Prostate gland (tissue), 2 donors: Measurements from ENCODE around the gene RETN. TPM values are rescaled to one million over a fixed set of nuclear protein-coding genes. Genes with fewer than 3 reads are reported as not detected.

Experiments
- DNase-seq: peaks from one replicate; pipeline ENCODE4 v3.0.0-alpha.2; 2019; ENCODE audit warnings: low spot score
- H3K27ac ChIP-seq, 2 donors: fragments of 200-600 bp; sonication (generic); 2 replicates each; pipeline ENCODE4 v1.5.1; 2017 to 2019
- H3K27me3 ChIP-seq: fragments of 200-600 bp; sonication (generic); replicated peaks from 2 replicates; pipeline ENCODE4 v1.5.1; 2019; ENCODE audit not compliant: insufficient read depth
- H3K36me3 ChIP-seq, 2 donors: fragments of 200-600 bp; sonication (generic); 1 replicate in 1 of 2; 2 replicates in 1 of 2; pipeline versions ENCODE4 v1.5.1 to v1.8.1; 2017 to 2019
- H3K4me1 ChIP-seq: fragments of 200-600 bp; sonication (generic); replicated peaks from 2 replicates; pipeline ENCODE4 v1.5.1; 2019
- H3K4me3 ChIP-seq, 2 donors: fragments of 200-600 bp; sonication (generic); 2 replicates each; pipeline ENCODE4 v1.5.1; 2017 to 2019
- H3K9me3 ChIP-seq: fragments of 200-600 bp; sonication (generic); 2 replicates; pipeline ENCODE4 v1.5.1; 2017
- POLR2A ChIP-seq: fragments of 450-650 bp; IDR thresholded peaks from one replicate; pipeline ENCODE4 v1.6.1; 2016; ENCODE audit warnings: antibody characterized with exemption, mild to moderate bottlenecking
- POLR2AphosphoS5 ChIP-seq: sonication (generic); formaldehyde crosslinking; IDR thresholded peaks from one replicate; pipeline ENCODE4 v1.6.1; 2017; ENCODE audit warnings: antibody characterized with exemption
- WGBS: methylation state at CpG from one replicate; pipeline ENCODE4 v1.1.5; 2018; 5-methylcytosine and 5-hydroxymethylcytosine counted together
- intact Hi-C: fragments of 100-400 bp; cut with DNase I; formaldehyde crosslinking; loops from one replicate; pipeline ENCODE4 v1.14.2; 2022
- total RNA-seq, 2 donors: library from RNA; depleted of rRNA; stranded (reverse); fragments of >200 nt; gene quantifications; one replicate each; pipeline ENCODE4 v1.1.0, GENCODE V29; 2016
- TF ChIP-seq, protein P1 (sequence below), 4 experiments: fragments of 200-600 bp in 2 of 4; fragments of 450-650 bp in 2 of 4; sonication (generic) in 2 of 4; IDR thresholded peaks; 1 replicate in 3 of 4; 2 replicates in 1 of 4; pipeline ENCODE4 v1.5.1; 2016 to 2019; ENCODE audit warnings: antibody characterized with exemption in 4 of 4, mild to moderate bottlenecking in 2 of 4, moderate library complexity in 2 of 4

The RETN gene
- total RNA-seq, 2 donors from 2014 or later = not detected

DNA sequence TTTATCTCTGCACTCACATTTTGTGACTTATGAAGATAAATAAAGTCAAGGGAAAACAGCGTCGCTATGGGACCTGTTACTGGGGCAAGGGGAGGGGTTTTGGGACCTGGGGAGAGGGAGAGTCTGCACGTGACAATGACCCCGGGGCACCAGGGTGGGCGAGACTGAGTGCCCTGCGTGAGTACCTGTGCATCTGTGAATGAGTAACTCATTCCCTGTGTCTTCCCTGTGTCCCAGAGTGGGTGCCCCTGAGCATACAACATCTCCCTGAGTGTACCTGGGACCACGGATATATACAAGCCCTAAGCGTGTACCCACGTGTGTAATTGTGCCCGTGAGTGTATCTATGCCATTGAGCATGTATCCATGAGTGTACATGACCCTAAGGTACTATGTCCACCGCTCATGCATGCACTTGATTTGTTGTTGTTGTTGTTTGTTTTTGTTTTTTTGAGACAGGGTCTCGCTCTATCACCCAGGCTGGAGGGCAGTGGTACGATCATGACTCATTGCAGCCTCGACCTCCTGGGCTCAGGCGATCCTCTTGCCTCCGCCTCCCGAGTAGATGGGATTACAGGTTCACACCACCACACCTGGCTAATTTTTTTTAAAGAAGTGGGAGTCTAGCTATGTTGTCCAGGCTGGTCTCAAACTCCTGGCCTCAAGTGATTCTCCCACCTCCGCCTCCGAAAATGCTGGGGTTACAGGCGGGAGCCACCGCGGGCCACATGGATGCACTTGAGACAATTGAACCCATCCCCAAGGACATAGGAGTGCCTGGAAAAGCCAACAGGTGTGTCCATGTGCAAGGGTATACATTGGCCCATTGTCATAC, 11.1 kb downstream of the RETN start:
- H3K4me1 ChIP-seq = no peaks in the 10 kb centered on the region
- H3K27me3 ChIP-seq = no peaks in the 10 kb centered on the region
- DNase-seq = no peak
- peak overlapping the region; percentile 100 for H3K4me3 ChIP-seq
- no peak overlapping the region for H3K27ac ChIP-seq
- H3K36me3 ChIP-seq = peaks cover 0 to 10% of the 10 kb centered on the region in 2 donors
- no peaks in the 10 kb centered on the region for H3K9me3 ChIP-seq
- intact Hi-C loops = loop anchor here (5.0 kb wide), 1 partner anchor 323 kb away; no protein-coding TSS in a partner anchor
- 42% methylated on average over 22 of the region's 22 CpGs for WGBS
- TF ChIP-seq POLR2A (no peak), POLR2AphosphoS5 (no peak)
- TF ChIP-seq, protein P1, sequence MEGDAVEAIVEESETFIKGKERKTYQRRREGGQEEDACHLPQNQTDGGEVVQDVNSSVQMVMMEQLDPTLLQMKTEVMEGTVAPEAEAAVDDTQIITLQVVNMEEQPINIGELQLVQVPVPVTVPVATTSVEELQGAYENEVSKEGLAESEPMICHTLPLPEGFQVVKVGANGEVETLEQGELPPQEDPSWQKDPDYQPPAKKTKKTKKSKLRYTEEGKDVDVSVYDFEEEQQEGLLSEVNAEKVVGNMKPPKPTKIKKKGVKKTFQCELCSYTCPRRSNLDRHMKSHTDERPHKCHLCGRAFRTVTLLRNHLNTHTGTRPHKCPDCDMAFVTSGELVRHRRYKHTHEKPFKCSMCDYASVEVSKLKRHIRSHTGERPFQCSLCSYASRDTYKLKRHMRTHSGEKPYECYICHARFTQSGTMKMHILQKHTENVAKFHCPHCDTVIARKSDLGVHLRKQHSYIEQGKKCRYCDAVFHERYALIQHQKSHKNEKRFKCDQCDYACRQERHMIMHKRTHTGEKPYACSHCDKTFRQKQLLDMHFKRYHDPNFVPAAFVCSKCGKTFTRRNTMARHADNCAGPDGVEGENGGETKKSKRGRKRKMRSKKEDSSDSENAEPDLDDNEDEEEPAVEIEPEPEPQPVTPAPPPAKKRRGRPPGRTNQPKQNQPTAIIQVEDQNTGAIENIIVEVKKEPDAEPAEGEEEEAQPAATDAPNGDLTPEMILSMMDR (IDR thresholded peaks at IDR 0.05) = no peak

DNA sequence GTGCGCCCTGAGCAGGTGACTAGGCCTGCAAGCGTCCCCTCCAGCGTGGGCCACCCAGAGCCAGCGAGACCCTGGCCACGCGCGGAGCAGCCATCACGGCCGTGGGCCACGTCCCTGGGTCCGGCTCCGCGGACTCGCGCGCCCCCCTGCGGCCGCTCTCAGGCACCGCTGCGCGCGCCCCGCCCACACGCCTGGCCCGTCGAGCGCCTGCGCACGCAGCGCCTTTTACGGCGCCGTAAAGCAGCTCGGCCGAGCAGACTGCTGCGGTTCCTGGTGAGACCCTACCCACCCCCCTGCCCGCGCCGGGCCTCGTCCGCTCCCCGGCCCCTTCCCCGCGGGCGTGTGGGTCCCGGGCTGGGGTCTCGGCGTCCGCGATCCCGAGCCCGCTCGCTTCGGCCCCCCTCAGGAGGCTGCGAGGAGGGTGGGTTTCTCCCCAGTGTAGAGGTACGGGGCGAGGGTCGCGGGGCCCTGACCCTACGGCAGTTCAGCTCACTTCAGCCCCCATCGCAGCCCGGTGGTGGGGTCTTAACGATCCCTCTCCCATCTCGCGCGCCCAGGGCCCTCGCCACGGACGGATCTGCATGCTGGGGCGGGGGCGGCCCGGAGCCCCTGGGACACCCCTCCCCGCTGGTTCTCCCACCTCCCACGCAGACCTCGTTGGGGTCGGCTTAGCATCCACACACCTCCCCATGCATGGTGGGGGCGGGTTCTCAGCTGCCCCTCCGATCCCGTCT, 11.9 kb downstream of the RETN start, which contains the start of gene TRAPPC5:
Gene TRAPPC5 (plus strand): TSS at position 228 of the 734 bp plus-strand sequence. CDS start 1,421 bp downstream, outside the sequence.
- intact Hi-C loops = no loop called here
- Histone ChIP-seq H3K27me3 (no peaks in the 10 kb centered on the region), H3K9me3 (no peaks in the 10 kb centered on the region), H3K4me1 (no peaks in the 10 kb centered on the region), H3K36me3 (peaks cover 0 to 10% of the 10 kb centered on the region in 2 donors), H3K4me3 (peak within 1 kb of the TSS; percentile 100), H3K27ac (peak within 1 kb of the TSS; percentile 90 to 91)
- under 1% methylated on average over 45 of the region's 79 CpGs for WGBS
- TF ChIP-seq POLR2AphosphoS5 (peak; percentile 79), POLR2A (peak; percentile 78)
- TF ChIP-seq, protein P1 (IDR thresholded peaks at IDR 0.05) = peak; percentile 93 to 100 (median 98)
- DNase-seq = peak; percentile 78

DNA sequence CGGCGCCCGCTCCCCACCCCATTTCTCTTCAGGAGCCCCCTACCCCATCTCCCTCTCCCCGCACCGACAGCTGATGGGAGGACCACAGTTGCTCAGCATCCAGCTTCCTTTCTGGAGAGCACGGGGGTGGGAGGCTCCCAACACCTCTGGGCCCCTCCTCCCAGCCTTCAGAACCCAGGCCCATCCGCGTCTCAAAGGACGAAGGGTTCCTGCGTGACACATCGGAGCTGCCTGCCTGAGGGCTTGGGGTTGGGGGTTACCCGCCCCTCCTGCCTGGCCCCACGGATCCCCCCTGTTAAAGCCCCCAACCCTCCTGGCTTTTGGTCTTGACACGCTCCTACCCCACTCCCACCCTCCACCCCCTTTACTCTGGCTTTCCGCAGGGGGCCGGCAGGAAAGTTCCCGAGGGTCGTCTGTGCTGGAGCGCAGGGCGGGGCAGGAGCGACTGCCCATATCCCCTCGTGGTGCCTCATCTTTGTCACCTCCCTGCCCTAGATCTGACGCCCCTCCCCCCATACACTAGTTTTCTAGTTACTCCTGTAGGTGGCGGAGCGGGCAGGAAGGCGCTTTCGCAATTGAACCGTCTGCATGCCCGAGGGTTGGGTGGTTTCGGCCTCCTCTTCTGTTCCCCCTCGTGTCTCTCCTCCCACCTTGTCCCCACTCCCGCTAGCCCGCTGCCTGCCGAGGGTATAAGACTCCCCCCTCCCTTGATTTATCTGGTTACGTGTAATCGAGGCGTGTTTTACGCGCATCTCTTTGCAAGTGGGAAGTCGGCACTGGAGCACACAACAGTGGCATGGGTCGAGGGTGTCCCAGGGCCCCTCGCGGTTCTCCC, 12.7 kb downstream of the RETN start:
- H3K27me3 ChIP-seq = no peaks in the 10 kb centered on the region
- intact Hi-C loops = no loop called here
- no peaks in the 10 kb centered on the region for H3K4me1 ChIP-seq
- TF ChIP-seq, protein P1 (IDR thresholded peaks at IDR 0.05) = peak in 3 of 4 experiments; percentile 42 to 69 (median 61)
- TF ChIP-seq POLR2AphosphoS5 (peak; percentile 67), POLR2A (no peak)
- H3K27ac ChIP-seq = peak overlapping the region; percentile 90 to 91
- peaks cover 0 to 10% of the 10 kb centered on the region in 2 donors for H3K36me3 ChIP-seq
- no peaks in the 10 kb centered on the region for H3K9me3 ChIP-seq
- WGBS = 8% methylated on average over 40 of the region's 43 CpGs
- peak; percentile 69 for DNase-seq
- peak overlapping the region; percentile 100 for H3K4me3 ChIP-seq

DNA sequence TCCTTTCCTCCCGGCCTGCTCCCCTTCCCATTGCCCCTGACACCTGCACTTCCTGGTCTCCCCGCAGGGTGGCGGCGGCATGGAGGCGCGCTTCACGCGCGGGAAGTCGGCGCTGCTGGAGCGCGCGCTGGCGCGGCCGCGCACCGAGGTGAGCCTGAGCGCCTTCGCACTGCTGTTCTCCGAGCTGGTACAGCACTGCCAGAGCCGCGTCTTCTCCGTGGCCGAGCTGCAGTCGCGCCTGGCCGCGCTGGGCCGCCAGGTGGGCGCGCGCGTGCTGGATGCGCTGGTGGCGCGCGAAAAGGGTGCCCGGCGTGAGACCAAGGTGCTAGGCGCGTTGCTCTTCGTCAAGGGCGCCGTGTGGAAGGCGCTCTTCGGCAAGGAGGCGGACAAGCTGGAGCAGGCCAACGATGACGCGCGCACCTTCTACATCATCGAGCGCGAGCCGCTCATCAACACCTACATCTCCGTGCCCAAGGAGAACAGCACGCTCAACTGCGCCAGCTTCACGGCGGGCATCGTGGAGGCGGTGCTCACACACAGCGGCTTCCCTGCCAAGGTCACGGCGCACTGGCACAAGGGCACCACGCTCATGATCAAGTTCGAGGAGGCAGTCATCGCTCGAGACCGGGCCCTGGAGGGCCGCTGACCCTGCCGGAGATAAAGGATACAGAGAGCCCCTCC, 13.5 kb downstream of the RETN start:
- intact Hi-C loops = no loop called here
- WGBS = 84% methylated on average over 69 of the region's 74 CpGs
- DNase-seq = no peak

More for the DNA sequence above, 13.5 kb downstream of the RETN start:
- H3K9me3 ChIP-seq = no peaks in the 10 kb centered on the region
- no peak overlapping the region for H3K27ac ChIP-seq
- TF ChIP-seq POLR2AphosphoS5 = no peak
- TF ChIP-seq, protein P1 (IDR thresholded peaks at IDR 0.05) = no peak
- no peak for TF ChIP-seq POLR2A
- H3K4me3 ChIP-seq = peak overlapping the region; percentile 100
- peaks cover 0 to 10% of the 10 kb centered on the region in 2 donors for H3K36me3 ChIP-seq
- no peaks in the 10 kb centered on the region for H3K4me1 ChIP-seq
- H3K27me3 ChIP-seq = no peaks in the 10 kb centered on the region
